Caco-2 (cell line): ENCODE measurements around the gene FAM83F. TPM values are rescaled to one million over a fixed set of nuclear protein-coding genes. Genes with fewer than 3 reads are reported as not detected.

Experiments used
- BruUV-seq: library from RNA; stranded (reverse); fragments of 400-500 nt; replicated peaks from 2 replicates; lab custom pipeline; 2021; lab: Mats Ljungman, UMichigan
- CTCF ChIA-PET: fragments of 300-600 bp; sonication (Branson Sonifier 250); formaldehyde crosslinking; loops from one replicate; lab custom pipeline; 2022; ENCODE audit warnings: antibody characterized with exemption; lab: Charles Lee
- POLR2A ChIA-PET: fragments of 300-600 bp; sonication (Branson Sonifier 250); formaldehyde crosslinking; loops from one replicate; lab custom pipeline; 2022; ENCODE audit warnings: antibody characterized with exemption; lab: Charles Lee
- DNase-seq, 2 experiments: peaks; one replicate each; pipeline versions ENCODE4 v3.0.0 to v3.0.0-alpha.2; 2020 to 2022
- H3K27me3 ChIP-seq: replicated peaks from 2 replicates; pipeline ENCODE4 v1.6.0; 2011; ENCODE audit warnings: low read length; ENCODE audit not compliant: control insufficient read depth, insufficient read depth
- H3K36me3 ChIP-seq: 2 replicates; pipeline ENCODE4 v1.5.1; 2011; ENCODE audit warnings: low read length; ENCODE audit not compliant: control insufficient read depth, insufficient read depth
- H3K4me1 ChIP-seq: fragments of 250-450 bp; sonication (Bioruptor Pico); 2 replicates; pipeline ENCODE4 v1.5.1; 2020; ENCODE audit warnings: mild to moderate bottlenecking
- H3K4me3 ChIP-seq: 2 replicates; pipeline ENCODE4 v1.5.1; 2011; ENCODE audit warnings: low read depth, mild to moderate bottlenecking, control low read depth, low read length
- H3K9me3 ChIP-seq: fragments of 250-450 bp; sonication (Bioruptor Pico); 2 replicates; pipeline ENCODE4 v1.5.1; 2020; ENCODE audit warnings: mild to moderate bottlenecking, moderate library complexity
- H3K27ac Mint-ChIP-seq: one replicate; pipeline ENCODE4 v1.8.0; 2022; ENCODE audit warnings: mixed read lengths; ENCODE audit not compliant: unreplicated experiment
- H3K27me3 Mint-ChIP-seq: one replicate; pipeline ENCODE4 v1.8.0; 2022; ENCODE audit warnings: mixed read lengths; ENCODE audit not compliant: insufficient read depth, unreplicated experiment
- H3K36me3 Mint-ChIP-seq: one replicate; pipeline ENCODE4 v1.8.0; 2022; ENCODE audit warnings: mild to moderate bottlenecking, mixed read lengths; ENCODE audit not compliant: insufficient read depth, unreplicated experiment
- H3K4me1 Mint-ChIP-seq: one replicate; pipeline ENCODE4 v1.8.0; 2022; ENCODE audit warnings: low read depth, mixed read lengths; ENCODE audit not compliant: unreplicated experiment
- H3K4me3 Mint-ChIP-seq: one replicate; pipeline ENCODE4 v1.8.0; 2022; ENCODE audit warnings: mild to moderate bottlenecking, moderate library complexity, mixed read lengths; ENCODE audit not compliant: unreplicated experiment
- H3K9me3 Mint-ChIP-seq: one replicate; pipeline ENCODE4 v1.8.0; 2022; ENCODE audit warnings: mixed read lengths; ENCODE audit not compliant: unreplicated experiment
- CTCF ChIP-seq, 2 experiments: fragments of 200-600 bp in 1 of 2; IDR thresholded peaks; 1 replicate in 1 of 2; 2 replicates in 1 of 2; pipeline versions ENCODE4 v1.5.1 to v1.8.0; 2011 to 2022; ENCODE audit warnings: antibody characterized with exemption in 1 of 2, control low read depth in 1 of 2, inconsistent platforms in 1 of 2, low read depth in 1 of 2, low read length in 1 of 2, mild to moderate bottlenecking in 1 of 2, moderate library complexity in 1 of 2; ENCODE audit not compliant: insufficient read depth in 1 of 2, severe bottlenecking in 1 of 2, unreplicated experiment in 1 of 2
- intact Hi-C: fragments of 100-400 bp; cut with micrococcal nuclease; formaldehyde crosslinking; loops from one replicate; pipeline ENCODE4 v1.10.0; 2022; ENCODE audit not compliant: unreplicated experiment
- total RNA-seq: library from RNA; stranded (reverse); gene quantifications from 2 replicates; pipeline ENCODE4 v1.2.3, GENCODE V29; 2022

FAM83F gene
- total RNA-seq, 1 experiment from 2014 or later = 20.0 TPM

- POLR2A ChIA-PET = no interaction called here
- Mint-ChIP-seq H3K27ac (peak overlapping the region; percentile 16), H3K4me1 (peaks cover 18% of the 10 kb centered on the region), H3K4me3 (no peak overlapping the region), H3K27me3 (no peaks in the 10 kb centered on the region), H3K36me3 (peaks cover 8% of the 10 kb centered on the region), H3K9me3 (no peaks in the 10 kb centered on the region)
- no peaks in the 10 kb centered on the region for H3K27me3 ChIP-seq
- intact Hi-C loops = no loop called here
- no peak for TF ChIP-seq CTCF (IDR thresholded peaks at IDR 0.05; ENCODE audit: insufficient read depth in 1 of 2, low read depth in 1 of 2, low read length in 1 of 2, severe bottlenecking in 1 of 2, unreplicated experiment in 1 of 2)
- H3K4me1 ChIP-seq = peaks cover 52% of the 10 kb centered on the region
- no peak overlapping the region for H3K4me3 ChIP-seq
- DNase-seq = no peak
- H3K36me3 ChIP-seq = no peaks in the 10 kb centered on the region; the same call in 1 of the 2 replicates
- H3K9me3 ChIP-seq = no peaks in the 10 kb centered on the region
- BruUV-seq = no TSS peak
- CTCF ChIA-PET = no interaction called here
These were observed 11.9 kb downstream of the FAM83F start for GRCh38 chr22:40006641-40007040.

GRCh38 chr22:40007853-40008710 lies 13.3 kb downstream of the FAM83F start:
- H3K4me3 ChIP-seq = no peak overlapping the region
- no peaks in the 10 kb centered on the region for H3K9me3 ChIP-seq
- POLR2A ChIA-PET = no interaction called here
- DNase-seq = no peak
- BruUV-seq = no TSS peak
- Mint-ChIP-seq H3K9me3 (no peaks in the 10 kb centered on the region), H3K27me3 (no peaks in the 10 kb centered on the region), H3K4me1 (peaks cover 23% of the 10 kb centered on the region), H3K27ac (no peak overlapping the region), H3K36me3 (peaks cover 8% of the 10 kb centered on the region), H3K4me3 (no peak overlapping the region)
- H3K27me3 ChIP-seq = no peaks in the 10 kb centered on the region
- H3K4me1 ChIP-seq = peaks cover 50% of the 10 kb centered on the region
- intact Hi-C loops = no loop called here
- no peak for TF ChIP-seq CTCF (IDR thresholded peaks at IDR 0.05; ENCODE audit: insufficient read depth in 1 of 2, low read depth in 1 of 2, low read length in 1 of 2, severe bottlenecking in 1 of 2, unreplicated experiment in 1 of 2)
- CTCF ChIA-PET = no interaction called here
- H3K36me3 ChIP-seq = no peaks in the 10 kb centered on the region; the same call in 1 of the 2 replicates

- H3K4me1 ChIP-seq = peaks cover 57% of the 10 kb centered on the region
- H3K36me3 ChIP-seq = no peaks in the 10 kb centered on the region; the same call in 1 of the 2 replicates
- CTCF ChIA-PET = interaction anchor here (1.2 kb wide), 1 partner anchor 28 kb away, joined by 4 read pairs; no protein-coding TSS in a partner anchor
- H3K9me3 ChIP-seq = no peaks in the 10 kb centered on the region
- Mint-ChIP-seq H3K9me3 (no peaks in the 10 kb centered on the region), H3K36me3 (peaks cover 8% of the 10 kb centered on the region), H3K27ac (no peak overlapping the region), H3K27me3 (no peaks in the 10 kb centered on the region), H3K4me1 (peaks cover 23% of the 10 kb centered on the region), H3K4me3 (no peak overlapping the region)
- intact Hi-C loops = no loop called here
- no peaks in the 10 kb centered on the region for H3K27me3 ChIP-seq
- no TSS peak for BruUV-seq
- H3K4me3 ChIP-seq = no peak overlapping the region
- POLR2A ChIA-PET = no interaction called here
- no peak for TF ChIP-seq CTCF (IDR thresholded peaks at IDR 0.05; ENCODE audit: insufficient read depth in 1 of 2, low read depth in 1 of 2, low read length in 1 of 2, severe bottlenecking in 1 of 2, unreplicated experiment in 1 of 2)
- DNase-seq = peak in 1 of 2 experiments; percentile 25
These were observed 14.1 kb downstream of the FAM83F start for GRCh38 chr22:40008726-40009291.
